ENCODE results near the gene MEX3D.
"Not testable (repeated sequence)": the region's sequence is repeated elsewhere in the genome, so short reads cannot be mapped to it uniquely, and the experiment has no call there.

Gene MEX3D

DNA sequence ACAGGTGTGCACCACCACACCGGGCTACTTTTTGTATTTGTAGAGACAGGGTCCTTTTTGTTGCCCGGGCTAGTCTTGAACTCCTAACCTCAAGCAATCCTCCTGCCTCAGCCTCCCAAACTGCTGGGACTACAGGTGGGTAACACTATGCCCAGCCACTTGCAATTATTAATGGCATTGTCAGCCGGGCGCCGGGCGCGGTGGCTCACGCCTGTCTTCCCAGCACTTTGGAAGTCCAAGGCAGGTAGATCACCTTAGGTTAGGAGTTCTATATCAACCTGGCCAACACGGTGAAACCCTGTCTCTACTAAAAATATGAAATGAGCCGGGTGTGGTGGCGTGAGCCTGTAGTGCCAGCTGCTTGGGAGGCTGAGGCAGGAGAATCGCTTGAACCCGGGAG, 2.7 kb upstream of the MEX3D start:
- DNase-seq = no peak

DNA sequence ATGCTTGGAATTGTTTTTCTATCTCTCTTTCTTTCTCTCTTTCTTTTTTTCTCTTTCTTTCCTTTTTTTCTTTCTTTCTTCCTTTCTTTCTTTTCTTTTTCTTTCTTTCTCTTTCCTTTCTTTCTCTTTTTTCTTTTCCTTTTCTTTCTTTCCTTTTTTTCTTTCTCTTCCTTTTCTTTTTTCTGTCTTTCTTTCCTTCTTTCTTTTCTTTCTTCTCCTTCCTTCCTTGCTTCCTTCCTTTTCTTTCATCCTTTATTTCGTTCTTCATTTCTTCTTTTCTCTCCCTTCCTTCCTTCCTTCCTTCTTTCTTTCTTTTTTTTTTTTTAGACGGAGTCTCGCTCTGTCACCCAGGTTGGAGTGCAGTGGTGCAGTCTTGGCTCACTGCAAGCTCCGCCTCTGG, 1.9 kb upstream of the MEX3D start:
- no peak for DNase-seq

DNA sequence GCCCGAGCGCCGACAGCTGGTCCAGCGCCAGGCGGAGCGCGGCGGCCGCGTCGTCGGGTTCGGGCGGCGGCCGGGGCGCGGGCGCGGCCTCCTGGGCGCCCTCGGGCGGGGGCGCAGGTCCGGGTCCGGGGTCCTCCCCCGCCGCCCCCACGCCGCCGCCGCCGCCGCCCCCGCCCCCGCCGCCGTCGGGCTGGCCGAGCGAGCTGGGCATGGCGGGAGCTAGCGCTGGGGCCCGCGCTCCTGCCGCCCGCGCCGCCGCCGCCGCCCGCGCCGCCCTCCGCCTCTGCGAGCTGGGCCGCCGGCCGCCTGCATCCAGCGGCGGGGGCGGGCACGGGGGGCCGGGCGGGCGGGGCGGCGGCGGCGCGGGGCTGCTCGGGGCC, 287 bp downstream of the MEX3D start:
- DNase-seq = no peak

GRCh38 chr19:1567116-1567847, 843 bp downstream of the MEX3D start:
- DNase-seq = peak in 1 of 2 experiments; percentile 27

GRCh38 chr19:1566392-1567115, 1.6 kb downstream of the MEX3D start:
- DNase-seq = no peak

GRCh38 chr19:1563251-1563650, 4.9 kb downstream of the MEX3D start:
- no peak for DNase-seq

GRCh38 chr19:1561236-1561842, 6.8 kb downstream of the MEX3D start:
- DNase-seq = no peak

DNA sequence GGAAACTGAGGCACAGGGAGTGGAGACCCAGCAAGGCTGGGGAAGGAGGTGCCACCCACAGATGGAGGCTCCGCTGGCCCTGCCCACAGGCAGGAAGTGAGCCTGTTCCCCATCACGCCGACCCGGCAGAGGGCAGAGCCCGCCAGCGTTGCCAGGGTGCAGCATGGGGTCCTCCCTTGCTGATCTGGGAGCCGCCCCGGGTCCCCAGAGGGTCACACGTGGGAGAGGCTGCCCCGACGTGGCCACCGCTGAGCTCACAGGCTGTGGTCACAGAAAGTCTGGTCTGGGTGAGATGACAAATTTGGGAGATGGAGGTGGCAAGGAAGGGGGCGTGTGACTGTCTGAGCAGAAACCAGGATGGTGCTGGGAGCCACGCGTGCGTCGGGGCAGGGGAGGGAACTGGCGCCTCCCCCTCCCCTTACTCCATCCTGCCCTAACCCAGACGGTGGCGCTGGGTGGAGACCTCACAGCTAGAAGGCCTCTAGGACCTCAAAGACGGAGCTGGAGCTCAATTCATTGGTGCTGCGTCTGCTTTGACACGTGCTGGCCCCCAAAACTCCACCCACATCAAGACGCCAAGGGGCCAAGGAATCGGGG, 7.7 kb downstream of the MEX3D start:
- DNase-seq = no peak

- no peak for DNase-seq
Observed at GRCh38 chr19:1558552-1558951, 9.6 kb downstream of the MEX3D start.

DNA sequence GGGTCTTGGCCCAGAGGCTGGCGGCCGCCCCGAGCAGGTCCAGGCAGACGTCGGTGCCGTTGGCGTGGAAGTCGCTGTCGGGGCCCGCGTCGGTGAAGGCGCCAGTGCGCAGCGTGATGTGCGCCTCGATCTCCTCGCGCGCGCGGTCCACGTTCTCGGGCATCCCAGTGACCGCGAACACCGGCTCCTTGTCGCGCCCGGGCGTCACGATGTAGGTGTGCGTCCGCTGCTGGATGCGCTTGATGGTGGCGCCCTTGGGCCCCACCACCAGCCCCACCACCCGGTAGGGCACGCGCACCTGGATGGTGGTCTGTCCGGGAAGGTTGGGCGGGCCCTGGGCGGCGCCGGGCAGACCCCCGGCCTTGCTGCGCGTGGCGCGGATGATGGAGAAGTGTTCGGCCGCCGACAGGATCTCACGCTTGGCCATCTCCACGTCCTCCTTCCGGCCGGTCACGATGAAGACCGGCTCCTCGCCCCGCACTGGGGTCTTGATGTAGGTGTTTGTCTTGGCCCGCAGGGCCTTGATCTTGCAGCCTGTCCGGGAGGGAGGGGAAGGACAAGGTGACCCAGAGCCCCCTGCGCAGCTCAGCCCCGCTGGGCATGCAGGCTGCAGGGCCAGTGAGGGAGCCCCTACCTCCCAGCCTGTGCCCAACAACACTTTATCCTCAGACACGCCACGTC, 11.6 kb downstream of the MEX3D start:
- no peak for DNase-seq

DNA sequence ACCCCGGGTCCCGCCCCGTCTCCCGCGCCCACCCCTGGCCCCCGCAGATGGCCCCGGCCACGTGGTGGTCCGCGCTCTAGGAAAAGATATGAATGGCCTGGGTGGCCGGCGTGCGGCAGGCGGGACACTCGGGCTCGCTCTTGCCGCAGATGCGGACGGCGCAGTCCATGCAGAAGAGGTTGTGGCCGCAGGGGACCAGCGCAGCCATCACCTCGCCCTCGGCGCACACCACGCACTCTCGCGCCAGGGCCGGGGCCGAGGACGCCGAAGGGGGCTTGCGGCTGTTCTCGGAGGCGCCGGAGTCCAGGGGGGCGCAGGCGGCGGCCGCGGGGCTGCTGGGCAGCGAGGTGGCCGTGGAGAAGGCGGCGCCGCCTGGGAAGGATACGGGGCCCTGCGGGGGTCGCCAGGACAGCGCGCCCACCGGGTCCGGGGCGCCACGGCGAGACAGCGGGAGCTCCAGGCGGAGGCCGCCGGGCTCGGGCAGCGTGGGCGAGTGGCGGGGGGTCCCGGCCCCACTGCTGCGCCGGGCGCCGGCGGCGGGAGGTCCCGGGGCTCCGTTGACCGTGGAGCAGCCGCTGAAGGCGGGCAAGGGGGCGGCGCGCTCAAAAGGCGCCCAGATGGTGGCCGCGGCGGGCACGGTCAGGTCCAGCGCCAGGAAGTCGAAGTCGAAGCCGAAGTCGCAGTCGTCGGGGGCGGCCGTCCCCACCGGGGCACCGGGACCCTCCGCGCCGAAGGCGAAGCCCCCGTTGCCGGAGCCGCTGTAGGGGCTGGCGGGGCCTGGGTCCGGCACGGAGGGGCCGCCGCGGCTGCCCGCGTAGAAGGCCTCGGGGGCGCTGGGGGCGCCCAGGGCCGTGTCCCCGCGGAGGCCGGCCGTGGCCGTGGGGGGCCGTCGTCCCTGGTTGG, 12.4 kb downstream of the MEX3D start:
- DNase-seq = no peak

DNA sequence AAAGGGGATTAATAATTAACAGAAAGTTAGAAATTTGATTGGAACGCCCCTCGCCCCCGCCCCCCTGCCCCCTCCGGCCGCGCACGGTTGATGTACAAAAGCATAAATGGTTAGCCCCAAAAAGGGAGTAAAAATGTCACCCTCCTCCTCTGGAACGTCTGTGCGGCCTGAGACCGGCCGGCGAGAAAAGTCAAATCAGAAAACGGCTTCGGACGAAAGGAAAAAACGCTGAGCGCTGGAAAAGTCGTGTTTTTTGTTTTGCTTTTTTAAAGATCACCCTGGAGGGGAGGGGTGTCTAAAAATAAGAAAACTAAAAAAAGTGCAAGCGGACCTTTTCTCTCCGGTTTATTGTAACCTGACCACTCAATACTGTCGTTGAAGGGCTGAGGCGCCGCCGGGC, 13.2 kb downstream of the MEX3D start:
- no peak for DNase-seq

DNA sequence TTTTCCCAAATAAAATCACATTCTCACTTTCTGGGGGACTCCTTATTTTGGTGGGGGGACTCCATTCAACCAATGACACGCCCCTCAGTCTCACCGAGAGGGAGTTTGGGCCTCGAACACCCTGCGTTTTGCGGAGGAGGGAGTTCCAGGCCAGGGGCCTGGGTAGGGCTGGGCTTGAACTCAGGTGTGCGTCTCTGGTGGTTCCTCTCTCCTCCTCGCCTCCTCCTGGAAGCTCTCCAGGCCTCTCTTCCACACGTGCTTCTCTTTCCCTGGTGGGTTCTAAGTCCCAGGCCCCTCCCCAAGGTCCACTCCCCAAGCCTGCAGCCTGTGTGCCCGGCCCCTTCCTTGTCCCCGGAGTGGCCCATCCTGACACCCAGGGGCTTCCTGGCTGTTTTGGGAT, 14.7 kb downstream of the MEX3D start:
- DNase-seq = no peak

- no peak for DNase-seq
Observed at GRCh38 chr19:1551068-1552040, 16.8 kb downstream of the MEX3D start.

DNA sequence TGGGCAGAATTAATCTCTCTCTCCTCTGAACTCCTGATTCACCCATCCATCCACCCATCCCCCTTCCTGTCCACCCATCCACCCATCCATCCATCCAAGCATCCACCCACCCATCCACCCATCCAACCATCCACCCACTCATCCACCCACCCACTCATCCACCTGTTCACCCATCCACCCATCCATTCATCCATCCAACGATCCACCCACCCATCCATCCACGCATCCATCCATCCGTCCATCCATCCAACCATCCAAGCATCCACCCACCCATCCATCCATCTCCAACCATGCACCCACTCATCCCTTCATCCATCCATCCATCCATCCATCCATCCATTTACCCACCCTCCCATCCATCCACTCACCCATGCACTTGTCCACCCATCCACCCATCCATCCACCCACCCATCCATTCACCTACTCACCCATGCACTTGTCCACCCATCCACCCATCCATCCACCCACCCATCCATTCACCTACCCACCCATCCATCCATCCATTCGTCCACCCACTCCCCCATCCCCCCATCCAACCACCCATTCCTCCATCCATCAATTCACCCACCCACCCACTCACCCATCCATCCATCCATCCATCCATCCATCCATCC, 18.7 kb downstream of the MEX3D start:
- DNase-seq = no peak

DNA sequence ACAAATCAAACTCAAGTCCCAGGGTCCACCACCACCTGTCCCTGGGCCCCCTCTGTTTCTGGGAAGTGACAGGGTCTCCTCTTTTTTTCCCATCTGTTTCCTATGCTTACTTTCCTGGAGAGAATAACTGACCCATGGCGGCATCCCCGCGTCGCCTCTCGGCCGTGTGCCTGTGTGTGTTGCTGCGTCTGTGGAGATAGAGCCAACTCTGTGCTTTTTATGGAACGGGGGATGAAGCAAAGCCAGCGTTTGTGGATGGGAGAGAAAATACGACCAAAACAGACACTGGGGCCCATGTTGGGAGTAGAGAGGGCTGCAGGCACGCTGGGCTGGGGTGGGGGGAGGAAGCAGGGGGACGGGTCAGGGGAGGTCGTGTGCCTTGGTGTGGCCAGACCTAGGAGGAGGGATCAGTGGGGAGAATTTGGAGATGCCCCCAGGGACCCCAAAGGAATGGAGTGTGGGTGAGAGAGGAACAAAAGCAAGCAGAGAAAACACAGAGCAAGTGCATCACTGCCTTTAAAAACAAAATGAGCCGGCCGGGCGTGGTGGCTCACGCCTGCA, 27.7 kb downstream of the MEX3D start:
- DNase-seq = no peak

DNA sequence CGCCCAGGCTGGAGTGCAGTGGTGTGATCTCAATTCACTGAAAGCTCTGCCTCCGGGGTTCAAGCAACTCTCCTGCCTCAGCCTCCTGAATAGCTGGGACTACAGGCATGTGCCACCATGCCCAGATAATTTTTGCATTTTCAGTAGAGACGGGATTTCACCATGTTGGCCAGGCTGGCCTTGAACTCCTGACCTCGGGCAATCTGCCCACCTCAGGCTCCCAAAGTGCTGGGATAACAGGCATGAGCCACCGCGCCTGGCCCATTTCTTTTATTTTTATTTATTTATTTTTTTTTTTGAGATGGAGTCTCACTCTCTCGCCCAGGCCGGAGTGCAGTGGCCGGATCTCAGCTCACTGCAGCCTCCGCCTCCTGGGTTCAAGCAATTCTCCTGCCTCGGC, 28.4 kb downstream of the MEX3D start:
- DNase-seq = not testable (repeated sequence)

DNA sequence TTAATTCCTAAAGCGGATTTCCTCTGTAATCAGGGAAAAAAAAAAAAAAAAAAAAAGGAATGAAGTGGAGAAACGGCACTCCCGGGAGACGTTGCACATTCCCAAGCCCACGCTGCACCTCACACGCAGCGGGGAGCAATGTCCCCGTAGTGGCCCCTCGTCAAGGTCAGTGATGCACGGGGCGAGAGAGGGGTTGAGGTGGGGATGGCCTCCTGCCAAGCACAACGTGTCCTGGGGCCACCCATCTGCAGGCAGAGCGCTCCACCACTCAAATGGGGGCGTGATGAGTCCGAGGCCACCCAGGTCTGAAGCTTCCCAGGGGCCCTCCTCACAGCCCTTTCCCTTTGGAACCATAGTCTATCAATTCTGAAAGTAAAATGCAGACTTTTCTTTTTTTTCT, 29.1 kb downstream of the MEX3D start:
- no peak for DNase-seq

GRCh38 chr19:1535699-1536098, 32.4 kb downstream of the MEX3D start:
- not testable (repeated sequence) for DNase-seq

DNA sequence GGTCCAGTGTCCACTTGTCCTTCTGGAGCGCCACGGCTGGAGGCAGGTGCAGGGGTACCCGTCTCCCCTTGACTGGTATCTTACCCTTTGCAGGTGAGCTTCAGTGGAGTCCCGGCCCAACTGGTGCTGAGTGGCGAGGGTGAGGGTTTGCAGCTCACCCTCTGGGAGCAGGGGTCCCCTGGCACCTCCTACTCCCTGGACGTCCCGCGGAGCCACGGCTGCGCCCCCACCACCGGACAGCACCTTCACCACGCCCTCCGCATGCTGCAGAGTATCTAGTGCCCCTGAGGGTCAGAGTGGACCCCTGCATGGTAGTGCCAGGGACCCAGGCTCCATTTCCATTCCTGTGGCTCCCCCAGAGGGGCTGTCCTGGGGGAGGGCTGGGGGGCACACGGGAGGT, 33.2 kb downstream of the MEX3D start:
- DNase-seq = no peak

Data from activated T-cell treated with anti-CD3 and anti-CD28 coated beads, Interleukin-2, amount 50 U/mL, for 48 hours (primary cell).